ENCODE data around the gene TAL2.
A peak's percentile ranks its signal among the peaks of the same experiment; 100 is the strongest.
"Not testable (repeated sequence)": the region's sequence is repeated elsewhere in the genome, so short reads cannot be mapped to it uniquely, and the experiment has no call there.

The TAL2 gene

GRCh38 chr9:105676351-105676923, 14.2 kb downstream of the TAL2 start:
- no peak for DNase-seq

GRCh38 chr9:105678163-105678562, 15.9 kb downstream of the TAL2 start:
- DNase-seq, result no peak

DNA sequence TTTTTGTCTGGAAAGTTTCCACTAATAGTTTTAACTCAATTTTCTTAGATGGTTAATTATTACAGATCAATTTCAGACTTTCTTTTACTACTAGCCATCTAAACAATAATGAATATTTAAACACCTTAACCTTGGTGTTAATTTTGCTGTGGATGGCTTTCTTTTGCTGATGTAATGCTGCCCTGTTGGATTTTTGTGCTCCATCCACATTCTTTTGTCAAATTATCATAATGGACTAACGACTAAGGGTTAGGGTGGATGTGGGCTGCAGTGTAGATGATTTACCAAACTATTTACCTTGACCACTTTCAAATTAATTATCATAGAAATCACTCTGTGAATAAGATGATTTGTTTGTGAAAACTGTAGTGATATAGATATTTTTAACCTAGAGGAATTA, 16.5 kb downstream of the TAL2 start:
- DNase-seq, result no peak

DNA sequence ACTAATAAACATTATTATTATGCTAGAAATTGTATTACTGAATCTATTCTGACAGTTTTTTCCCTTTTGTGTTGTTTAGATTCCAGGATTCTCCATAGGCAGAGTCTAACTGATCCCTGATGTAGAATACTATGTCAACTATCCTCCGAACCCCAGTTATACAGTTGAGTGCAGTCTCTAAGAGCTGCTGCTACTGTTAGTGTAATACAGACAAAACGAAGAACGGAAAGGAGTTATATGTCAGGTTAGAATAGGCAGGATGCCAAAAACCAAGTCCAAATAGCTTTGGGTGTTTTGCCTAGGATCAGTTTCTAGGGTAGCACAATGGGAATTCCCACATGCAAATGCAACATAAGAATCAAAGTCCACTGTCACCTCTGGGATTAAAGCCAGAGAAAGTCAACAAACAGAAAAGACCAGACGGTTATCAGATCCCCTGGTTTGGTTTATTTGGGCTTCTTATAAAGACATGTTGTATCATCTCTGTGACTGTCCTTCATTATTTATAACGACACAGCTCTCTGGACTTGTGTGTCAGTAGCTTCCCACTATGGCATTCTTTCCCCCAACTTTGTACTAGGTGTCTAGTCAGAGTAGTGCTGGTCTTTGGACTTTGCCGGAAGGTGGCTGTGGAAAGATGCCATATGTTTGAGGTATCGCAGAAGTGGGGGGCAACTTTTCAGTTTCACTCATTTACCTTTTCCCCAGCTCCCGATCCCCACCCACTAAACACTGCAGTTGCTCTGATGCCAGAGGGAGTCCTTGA, 17.2 kb downstream of the TAL2 start:
- peak in 1 of 2 experiments; percentile 32 for DNase-seq

DNA sequence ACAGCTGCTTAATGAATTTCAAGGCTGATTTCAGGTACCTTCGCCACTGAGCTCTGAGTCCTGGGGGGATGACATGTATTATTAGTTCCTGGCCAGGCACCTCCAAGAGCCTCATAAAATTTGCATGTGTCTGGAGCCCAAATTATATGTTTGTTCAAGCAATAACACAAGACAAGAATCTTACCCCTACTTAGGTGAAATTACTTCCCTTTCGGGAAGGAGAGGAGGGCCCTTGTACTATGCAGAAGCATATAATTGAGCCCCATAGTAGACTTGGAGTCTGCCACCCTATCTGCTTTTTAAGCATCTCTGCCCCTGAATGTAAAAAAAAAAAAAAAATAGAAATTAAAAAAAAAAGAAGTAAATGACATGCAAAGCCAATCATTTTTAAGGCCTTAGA, 19.1 kb downstream of the TAL2 start:
- no peak for DNase-seq

DNA sequence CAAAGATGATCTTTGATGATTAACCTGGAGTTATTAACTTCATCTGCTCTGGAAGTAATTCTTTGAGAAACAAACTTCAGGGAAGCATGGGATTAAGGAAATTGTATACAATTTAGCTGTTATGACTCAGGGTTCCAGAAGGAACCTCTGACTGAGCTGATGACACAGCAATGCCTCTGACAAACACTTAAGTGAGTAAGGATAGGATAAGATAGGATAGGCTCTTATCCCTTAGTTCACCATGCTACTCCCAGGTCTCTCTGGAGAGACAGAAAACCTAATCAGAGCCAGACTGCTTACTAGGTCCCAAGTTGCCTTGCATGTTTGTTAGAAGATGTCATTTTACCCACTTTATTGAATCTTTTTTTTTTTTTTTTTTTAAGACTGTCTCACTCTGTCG, 19.5 kb downstream of the TAL2 start:
- DNase-seq, result no peak

DNA sequence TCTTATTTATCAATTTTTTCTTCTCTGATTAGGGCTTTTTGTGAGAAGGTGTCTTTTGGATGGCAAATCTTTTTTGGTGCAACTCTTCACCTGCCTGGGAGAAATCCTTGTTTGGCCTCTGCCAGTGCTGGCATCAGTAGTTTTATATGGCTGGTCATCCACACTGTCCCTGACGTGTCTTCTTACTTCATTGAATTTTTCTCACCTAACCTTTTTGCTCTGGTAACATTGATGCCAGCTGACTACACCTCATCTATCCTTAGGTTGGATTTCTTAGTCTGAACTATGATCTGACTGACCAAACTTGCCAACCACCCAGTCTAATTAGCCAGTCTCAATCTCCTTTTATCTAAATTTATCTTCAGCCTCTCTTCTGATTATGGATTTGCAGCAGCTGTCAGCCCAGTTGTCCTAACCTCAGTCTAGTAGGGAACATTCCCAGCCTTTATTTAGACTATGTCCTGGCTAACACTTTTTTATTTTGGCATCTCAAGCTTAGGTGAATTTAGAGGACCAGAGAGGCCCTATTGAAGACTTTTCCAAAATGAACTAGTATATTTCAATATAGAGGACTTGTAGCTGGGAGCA, 21.5 kb downstream of the TAL2 start:
- DNase-seq, result no peak

DNA sequence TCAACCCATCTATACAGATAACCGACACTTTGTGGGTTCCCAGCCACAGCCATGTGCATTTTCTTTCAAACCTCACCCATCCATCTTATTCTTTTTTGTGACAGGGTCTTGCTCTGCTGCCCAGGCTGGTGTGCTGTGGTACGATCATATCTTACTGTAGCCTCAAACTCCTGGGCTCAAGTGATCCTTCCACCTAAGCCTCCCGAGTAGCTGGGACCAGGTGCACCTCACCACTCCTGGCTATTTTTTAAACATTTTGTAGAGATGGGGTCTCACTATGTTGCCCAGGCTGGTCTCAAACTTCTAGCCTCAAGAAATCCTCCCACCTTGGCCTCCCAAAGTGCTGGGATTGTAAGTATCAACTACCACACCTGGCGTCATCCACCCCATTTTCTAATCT, 24.7 kb downstream of the TAL2 start:
- no peak for DNase-seq

GRCh38 chr9:105690742-105691141, 28.5 kb downstream of the TAL2 start:
- DNase-seq, result no peak

DNA sequence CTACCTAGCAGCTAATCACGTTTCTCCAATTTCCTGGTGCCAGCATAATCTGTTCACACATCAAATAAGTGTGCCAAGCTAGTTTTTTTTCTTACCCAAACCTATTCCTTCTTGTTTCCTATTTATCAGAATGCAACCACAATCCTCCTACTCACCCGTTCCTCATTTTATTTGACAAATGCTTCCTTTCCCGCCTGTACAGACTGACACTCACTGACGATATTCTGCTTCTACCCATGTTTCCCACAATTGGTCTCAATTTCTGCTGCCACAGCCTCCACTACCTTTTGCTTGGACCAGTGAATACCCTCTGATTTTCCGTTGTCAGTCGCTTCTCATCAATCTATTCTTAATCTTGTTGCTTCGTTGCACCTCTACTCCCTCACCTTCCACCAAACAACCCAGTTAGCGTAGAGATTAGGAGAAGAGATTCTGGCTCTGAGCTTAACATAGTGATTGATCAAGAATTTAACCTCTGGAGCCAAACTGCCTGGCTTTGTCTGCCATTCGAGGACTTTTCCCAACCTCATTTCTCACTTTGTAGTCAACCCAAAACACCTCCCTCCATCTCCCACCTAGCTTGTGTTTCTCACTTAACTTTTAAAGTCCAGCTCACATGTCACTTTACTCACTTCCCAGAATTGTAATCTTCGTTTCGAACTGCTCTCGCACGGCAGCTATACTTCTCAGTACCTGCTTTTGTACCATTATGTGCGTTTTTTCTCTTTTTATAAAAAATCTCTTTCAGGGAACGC, 31.4 kb downstream of the TAL2 start:
- peak in 1 of 2 experiments; percentile 25 for DNase-seq

GRCh38 chr9:105694190-105694847, 32.1 kb downstream of the TAL2 start, which contains the start of gene TMEM38B:
Gene TMEM38B (plus strand): TSS chr9:105694541. CDS start chr9:105694661, 120 bp downstream.
- peak; percentile 68 to 74 for DNase-seq

DNA sequence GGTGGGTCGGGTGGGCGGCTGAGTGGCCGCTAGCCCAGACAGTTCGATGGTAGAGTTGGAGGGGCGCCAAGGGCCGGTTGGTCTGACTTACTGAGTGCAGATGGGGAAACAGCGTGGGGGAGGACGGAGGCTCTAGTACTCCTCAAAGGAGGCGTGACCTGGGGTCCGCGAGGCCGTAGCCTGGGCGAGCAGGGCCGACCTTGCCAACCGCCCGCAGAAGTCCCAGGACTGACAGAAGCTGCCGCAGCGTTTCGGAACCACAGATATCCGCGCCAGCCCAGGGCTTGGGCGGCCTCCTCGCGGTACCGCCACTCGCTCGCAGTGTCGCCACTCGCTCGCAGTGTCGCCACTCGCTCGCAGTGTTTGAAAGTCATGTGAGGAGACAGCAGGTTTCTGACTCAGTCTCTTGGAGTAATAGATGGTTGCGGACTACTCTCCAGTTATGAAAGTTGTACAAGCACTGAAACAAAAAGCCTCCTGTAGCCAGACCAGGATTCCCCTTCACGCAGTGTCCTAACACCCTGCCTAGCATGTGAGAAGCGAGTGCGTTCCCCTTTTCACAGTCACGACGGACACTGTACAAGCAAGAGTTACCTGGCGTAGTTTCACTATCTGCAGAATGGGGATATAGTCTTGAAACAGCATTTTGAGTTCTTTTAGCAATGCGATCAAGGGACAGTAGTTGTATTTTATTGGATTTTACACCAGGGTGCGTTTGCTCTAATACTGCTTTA, 32.8 kb downstream of the TAL2 start:
- DNase-seq, result peak in 1 of 2 experiments; percentile 44

- no peak for DNase-seq
These were observed 34.0 kb downstream of the TAL2 start for GRCh38 chr9:105696219-105696793.

- DNase-seq, result no peak
These were observed 35.6 kb downstream of the TAL2 start for GRCh38 chr9:105697871-105698270.

GRCh38 chr9:105698348-105698870, 36.2 kb downstream of the TAL2 start:
- DNase-seq, result no peak

GRCh38 chr9:105700668-105701067, 38.4 kb downstream of the TAL2 start:
- no peak for DNase-seq

GRCh38 chr9:105701145-105701544, 38.9 kb downstream of the TAL2 start:
- no peak for DNase-seq

DNA sequence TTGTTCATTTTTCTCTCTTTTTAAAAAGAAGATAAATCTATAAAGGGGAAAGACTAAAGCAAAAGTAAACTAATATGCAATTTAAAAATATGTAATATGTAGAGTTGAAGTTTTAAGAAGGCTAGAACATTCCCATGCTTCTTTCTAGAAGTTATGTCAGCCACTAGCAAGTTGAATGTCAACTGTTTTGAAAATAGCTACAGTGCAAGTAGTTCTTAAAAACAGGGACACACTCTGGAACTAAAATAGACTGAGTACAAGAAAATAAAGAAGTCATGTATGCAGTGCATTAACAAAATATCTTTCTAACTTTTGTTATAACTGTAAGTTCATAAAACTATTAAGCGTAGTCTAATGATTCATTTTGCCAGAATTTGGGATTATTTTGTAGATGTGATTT, 40.0 kb downstream of the TAL2 start:
- DNase-seq, result no peak

DNA sequence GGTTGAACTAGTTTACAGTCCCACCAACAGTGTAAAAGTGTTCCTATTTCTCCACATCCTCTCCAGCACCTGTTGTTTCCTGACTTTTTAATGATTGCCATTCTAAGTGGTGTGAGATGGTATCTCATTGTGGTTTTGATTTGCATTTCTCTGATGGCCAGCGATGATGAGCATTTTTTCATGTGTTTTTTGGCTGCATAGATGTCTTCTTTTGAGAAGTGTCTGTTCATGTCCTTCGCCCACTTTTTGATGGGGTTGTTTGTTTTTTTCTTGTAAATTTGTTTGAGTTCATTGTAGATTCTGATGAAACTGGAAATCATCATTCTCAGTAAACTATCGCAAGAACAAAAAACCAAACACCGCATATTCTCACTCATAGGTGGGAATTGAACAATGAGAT, 41.4 kb downstream of the TAL2 start:
- not testable (repeated sequence) for DNase-seq

DNA sequence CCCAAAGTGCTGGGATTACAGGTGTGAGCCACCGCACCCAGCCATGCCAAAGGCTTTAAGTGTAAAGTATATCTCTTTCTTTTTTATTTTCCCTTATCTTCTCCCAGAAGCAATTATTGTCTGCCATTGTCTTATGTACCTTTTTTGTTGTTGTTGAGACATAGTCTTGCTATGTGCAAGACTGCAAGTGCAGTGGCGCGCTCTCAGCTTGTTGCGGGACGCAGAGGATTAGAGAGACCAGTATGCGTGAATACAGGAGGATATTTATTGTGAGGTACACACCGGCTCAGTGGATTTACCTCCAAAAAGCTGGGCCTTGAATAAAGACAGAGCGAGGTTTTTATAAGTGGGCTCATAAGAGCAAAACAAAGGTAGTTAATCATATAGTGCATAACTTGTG, 43.9 kb downstream of the TAL2 start:
- DNase-seq, result no peak

GRCh38 chr9:105708405-105708804, 46.1 kb downstream of the TAL2 start:
- DNase-seq, result no peak

DNA sequence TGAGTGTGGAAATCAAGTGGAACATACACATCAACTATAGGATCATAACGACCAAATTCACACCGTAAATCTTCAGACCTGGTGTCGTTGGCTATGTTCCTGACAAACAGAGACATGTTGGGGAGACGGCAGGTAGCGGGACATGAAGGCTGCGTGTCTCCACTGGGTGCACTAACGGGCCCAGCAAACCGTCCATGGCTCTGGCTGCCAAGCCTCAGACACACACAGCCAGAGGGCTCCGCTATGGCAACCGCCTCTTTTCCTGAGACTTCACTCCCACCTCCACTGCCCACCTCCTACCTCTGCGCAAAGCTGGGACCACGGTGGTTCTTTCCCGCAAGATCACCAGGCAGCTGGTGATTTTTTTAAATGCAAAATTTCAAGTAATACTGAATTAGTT, 48.4 kb downstream of the TAL2 start:
- no peak for DNase-seq
